ENCODE results near the gene RELN. TPM values are rescaled to one million over a fixed set of nuclear protein-coding genes. Genes with fewer than 3 reads are reported as not detected.
"Not testable (repeated sequence)": the region's sequence is repeated elsewhere in the genome, so short reads cannot be mapped to it uniquely, and the experiment has no call there.

Gene RELN
- total RNA-seq, 2 donors from 2014 or later: 1.5 to 1.6 TPM

- DNase-seq (no peak), ATAC-seq (peak; percentile 56)
- intact Hi-C loops (cut with DNase I, micrococcal nuclease): no loop called here
These were observed 465.2 kb downstream of the RELN start for GRCh38 chr7:103524042-103524907.

GRCh38 chr7:103521937-103522336 is 467.5 kb downstream of the RELN start:
- intact Hi-C loops (cut with DNase I, micrococcal nuclease): no loop called here
- DNase-seq: no peak
- ATAC-seq: no peak

GRCh38 chr7:103504505-103505135 is 484.8 kb downstream of the RELN start:
- intact Hi-C loops (cut with DNase I, micrococcal nuclease): no loop called here
- ATAC-seq: peak; percentile 39
- no peak for DNase-seq

- intact Hi-C loops (cut with DNase I, micrococcal nuclease): no loop called here
- ATAC-seq: no peak
These were observed 488.3 kb downstream of the RELN start for GRCh38 chr7:103501206-103501605.

GRCh38 chr7:103499976-103500375 is 489.5 kb downstream of the RELN start:
- intact Hi-C loops (cut with DNase I, micrococcal nuclease): no loop called here
- DNase-seq (no peak), ATAC-seq (no peak)

More at GRCh38 chr7:103501206-103501605, 488.3 kb downstream of the RELN start:
- no peak for DNase-seq

GRCh38 chr7:103487419-103487818 is 502.0 kb downstream of the RELN start:
- peak; percentile 99 for ATAC-seq
- intact Hi-C loops (cut with DNase I, micrococcal nuclease): no loop called here
- DNase-seq: peak in 1 of 2 donors; percentile 28

GRCh38 chr7:103486873-103487272 is 502.6 kb downstream of the RELN start:
- ATAC-seq; DNase-seq; intact Hi-C loops (cut with DNase I, micrococcal nuclease): not testable (repeated sequence)

GRCh38 chr7:103480771-103481170 is 508.7 kb downstream of the RELN start:
- ATAC-seq (no peak), DNase-seq (no peak)
- intact Hi-C loops (cut with DNase I, micrococcal nuclease): loop anchor here in 1 of 2 donors (2.0 kb wide), 1 partner anchor 68 kb away; no protein-coding TSS in a partner anchor

GRCh38 chr7:103474956-103475355 is 514.5 kb downstream of the RELN start:
- ATAC-seq (no peak), DNase-seq (no peak)
- intact Hi-C loops (cut with DNase I, micrococcal nuclease): no loop called here

- ATAC-seq (no peak), DNase-seq (no peak)
- intact Hi-C loops (cut with DNase I, micrococcal nuclease): no loop called here
These were observed 520.1 kb downstream of the RELN start for GRCh38 chr7:103469095-103469948.

GRCh38 chr7:103466814-103467213 is 522.6 kb downstream of the RELN start:
- intact Hi-C loops (cut with DNase I, micrococcal nuclease): no loop called here
- no peak for ATAC-seq
- no peak for DNase-seq

GRCh38 chr7:103462358-103462757 is 527.1 kb downstream of the RELN start:
- intact Hi-C loops (cut with DNase I, micrococcal nuclease): no loop called here
- no peak for DNase-seq
- no peak for ATAC-seq

- DNase-seq: peak; percentile 32 to 46
- intact Hi-C loops (cut with DNase I, micrococcal nuclease): no loop called here
These were observed 542.1 kb downstream of the RELN start for GRCh38 chr7:103447073-103447960.

GRCh38 chr7:103446049-103446520 is 543.4 kb downstream of the RELN start, which contains the start of gene SLC26A5:
Gene SLC26A5 (minus strand): TSS chr7:103446207. CDS start chr7:103421514, 24,693 bp downstream.
- ATAC-seq (peak; percentile 98), DNase-seq (peak; percentile 35 to 77)
- intact Hi-C loops (cut with DNase I, micrococcal nuclease): no loop called here

More at GRCh38 chr7:103447073-103447960, 542.1 kb downstream of the RELN start:
- ATAC-seq: peak; percentile 69

- intact Hi-C loops (cut with DNase I, micrococcal nuclease): no loop called here
These were observed 544.0 kb downstream of the RELN start for GRCh38 chr7:103445228-103446048.

GRCh38 chr7:103439661-103440060 is 549.8 kb downstream of the RELN start:
- ATAC-seq: no peak
- no peak for DNase-seq
- intact Hi-C loops (cut with DNase I, micrococcal nuclease): no loop called here

More at GRCh38 chr7:103445228-103446048, 544.0 kb downstream of the RELN start:
- DNase-seq (no peak), ATAC-seq (peak; percentile 26)

- no peak for DNase-seq
- intact Hi-C loops (cut with DNase I, micrococcal nuclease): no loop called here
- ATAC-seq: no peak
These were observed 551.8 kb downstream of the RELN start for GRCh38 chr7:103437623-103438022.
